Suprapubic skin (tissue), 4 donors: ENCODE data around the gene ST3GAL3. TPM values are rescaled to one million over a fixed set of nuclear protein-coding genes. Genes with fewer than 3 reads are reported as not detected.

Experiments used
- DNase-seq, 2 donors: peaks; one replicate each; pipeline ENCODE4 v3.0.0-alpha.2; 2019; ENCODE audit warnings: low spot score in 2 of 2
- H3K27ac ChIP-seq: fragments of 200-600 bp; sonication (generic); one replicate; pipeline ENCODE4 v1.5.1; 2019
- H3K27me3 ChIP-seq: fragments of 200-600 bp; sonication (generic); one replicate; pipeline ENCODE4 v1.5.1; 2019
- H3K36me3 ChIP-seq: fragments of 200-600 bp; sonication (generic); one replicate; pipeline ENCODE4 v1.5.1; 2019
- H3K4me1 ChIP-seq: fragments of 200-600 bp; sonication (generic); one replicate; pipeline ENCODE4 v1.5.1; 2019
- H3K4me3 ChIP-seq: fragments of 200-600 bp; sonication (generic); one replicate; pipeline ENCODE4 v1.5.1; 2019; ENCODE audit warnings: mild to moderate bottlenecking
- H3K9me3 ChIP-seq: fragments of 200-600 bp; sonication (generic); one replicate; pipeline ENCODE4 v1.5.1; 2019
- CTCF ChIP-seq, 2 donors: fragments of 200-600 bp in 1 of 2; fragments of 450-650 bp in 1 of 2; sonication (generic) in 1 of 2; IDR thresholded peaks; one replicate each; pipeline ENCODE4 v1.5.1; 2016 to 2019; ENCODE audit warnings: antibody characterized with exemption in 2 of 2, mild to moderate bottlenecking in 1 of 2, moderate library complexity in 1 of 2
- EP300 ChIP-seq: sonication (generic); formaldehyde crosslinking; IDR thresholded peaks from one replicate; pipeline ENCODE4 v1.6.1; 2017; ENCODE audit warnings: antibody characterized with exemption
- POLR2A ChIP-seq, 2 donors: fragments of 450-650 bp; IDR thresholded peaks; one replicate each; pipeline ENCODE4 v1.6.1; 2017; ENCODE audit warnings: antibody characterized with exemption in 2 of 2, mild to moderate bottlenecking in 2 of 2, moderate library complexity in 2 of 2
- POLR2AphosphoS5 ChIP-seq, 3 donors: sonication (generic); formaldehyde crosslinking; IDR thresholded peaks; one replicate each; pipeline ENCODE4 v1.6.1; 2017; ENCODE audit warnings: antibody characterized with exemption in 3 of 3
- WGBS: methylation state at CpG from one replicate; pipeline ENCODE4 v1.1.5; 2018; 5-methylcytosine and 5-hydroxymethylcytosine counted together
- total RNA-seq, 4 donors: library from RNA; depleted of rRNA; stranded (reverse); fragments of >200 nt; gene quantifications; one replicate each; pipeline ENCODE4 v1.1.0, GENCODE V29; 2016

Gene ST3GAL3
- total RNA-seq, 4 donors from 2014 or later: 6.3 to 21.0 (median 9.9) TPM

- Histone ChIP-seq H3K4me1 (peaks cover 21% of the 10 kb centered on the region), H3K9me3 (no peaks in the 10 kb centered on the region), H3K4me3 (no peak overlapping the region), H3K27ac (no peak overlapping the region), H3K36me3 (no peaks in the 10 kb centered on the region), H3K27me3 (no peaks in the 10 kb centered on the region)
- no peak for TF ChIP-seq CTCF (IDR thresholded peaks at IDR 0.05)
- no peak for TF ChIP-seq POLR2A (IDR thresholded peaks at IDR 0.05)
- TF ChIP-seq EP300: no peak
- no peak for TF ChIP-seq POLR2AphosphoS5 (IDR thresholded peaks at IDR 0.05)
- 36% methylated on average over 2 of the region's 2 CpGs for WGBS
- DNase-seq: no peak
Observed at GRCh38 chr1:43867976-43868740, 160.8 kb downstream of the ST3GAL3 start.

- no peak for DNase-seq
- no peak for TF ChIP-seq POLR2A (IDR thresholded peaks at IDR 0.05)
- TF ChIP-seq CTCF (IDR thresholded peaks at IDR 0.05): no peak
- no peak for TF ChIP-seq EP300
- no peak for TF ChIP-seq POLR2AphosphoS5 (IDR thresholded peaks at IDR 0.05)
- H3K4me3 ChIP-seq: no peak overlapping the region
- no peaks in the 10 kb centered on the region for H3K9me3 ChIP-seq
- H3K4me1 ChIP-seq: peaks cover 22% of the 10 kb centered on the region
- no peak overlapping the region for H3K27ac ChIP-seq
- no peaks in the 10 kb centered on the region for H3K36me3 ChIP-seq
- WGBS: 37% methylated on average over 2 of the region's 2 CpGs
- no peaks in the 10 kb centered on the region for H3K27me3 ChIP-seq
Observed at GRCh38 chr1:43868741-43869067, 161.4 kb downstream of the ST3GAL3 start.

GRCh38 chr1:43870306-43870705 lies 163.0 kb downstream of the ST3GAL3 start:
- no peak overlapping the region for H3K27ac ChIP-seq
- no peak for TF ChIP-seq CTCF (IDR thresholded peaks at IDR 0.05)
- no peak for TF ChIP-seq POLR2A (IDR thresholded peaks at IDR 0.05)
- no peak for TF ChIP-seq POLR2AphosphoS5 (IDR thresholded peaks at IDR 0.05)
- no peak for TF ChIP-seq EP300
- 88% methylated on average over 3 of the region's 3 CpGs for WGBS

GRCh38 chr1:43871181-43871910 lies 164.0 kb downstream of the ST3GAL3 start:
- no peak overlapping the region for H3K4me3 ChIP-seq
- TF ChIP-seq POLR2A (IDR thresholded peaks at IDR 0.05) (no peak), CTCF (IDR thresholded peaks at IDR 0.05) (no peak), POLR2AphosphoS5 (IDR thresholded peaks at IDR 0.05) (no peak), EP300 (no peak)
- no peaks in the 10 kb centered on the region for H3K27me3 ChIP-seq
- no peak for DNase-seq
- H3K9me3 ChIP-seq: no peaks in the 10 kb centered on the region
- no peaks in the 10 kb centered on the region for H3K36me3 ChIP-seq
- H3K27ac ChIP-seq: no peak overlapping the region
- WGBS: 70% methylated on average over 3 of the region's 3 CpGs
- peaks cover 22% of the 10 kb centered on the region for H3K4me1 ChIP-seq

More at GRCh38 chr1:43870306-43870705, 163.0 kb downstream of the ST3GAL3 start:
- H3K36me3 ChIP-seq: no peaks in the 10 kb centered on the region
- DNase-seq: no peak
- H3K4me1 ChIP-seq: peaks cover 22% of the 10 kb centered on the region
- H3K9me3 ChIP-seq: no peaks in the 10 kb centered on the region
- H3K27me3 ChIP-seq: no peaks in the 10 kb centered on the region
- H3K4me3 ChIP-seq: no peak overlapping the region

GRCh38 chr1:43872280-43872679 lies 164.9 kb downstream of the ST3GAL3 start:
- H3K36me3 ChIP-seq: no peaks in the 10 kb centered on the region
- no peak overlapping the region for H3K27ac ChIP-seq
- H3K27me3 ChIP-seq: no peaks in the 10 kb centered on the region
- 41% methylated on average over 5 of the region's 5 CpGs for WGBS
- DNase-seq: no peak
- H3K4me1 ChIP-seq: peaks cover 21% of the 10 kb centered on the region
- no peak for TF ChIP-seq EP300
- H3K9me3 ChIP-seq: no peaks in the 10 kb centered on the region
- no peak overlapping the region for H3K4me3 ChIP-seq
